Skin epidermis (tissue), 12 donors: Measurements from ENCODE around the gene CCBE1.

Source experiments
- H3K27ac ChIP-seq, 21 experiments: fragments of 200-600 bp; sonication (generic) in 11 of 21; one replicate each; pipeline ENCODE4 v1.5.0; 2020; ENCODE audit warnings: mild to moderate bottlenecking in 3 of 21, inconsistent platforms in 2 of 21, moderate library complexity in 2 of 21
- H3K4me3 ChIP-seq, 7 experiments: fragments of 200-600 bp; sonication (generic) in 2 of 7; one replicate each; pipeline ENCODE4 v1.5.0; 2020; ENCODE audit warnings: inconsistent platforms in 2 of 7, mild to moderate bottlenecking in 2 of 7, moderate library complexity in 1 of 7

The CCBE1 gene

GRCh38 chr18:59560556-59560955 is 136.7 kb downstream of the CCBE1 start:
- H3K4me3 ChIP-seq: no peak overlapping the region
- H3K27ac ChIP-seq: no peak overlapping the region

- Histone ChIP-seq H3K4me3 (no peak overlapping the region), H3K27ac (no peak overlapping the region)
Observed at GRCh38 chr18:59559528-59559927, 137.7 kb downstream of the CCBE1 start.

- Histone ChIP-seq H3K4me3 (no peak overlapping the region), H3K27ac (no peak overlapping the region)
Observed at GRCh38 chr18:59555995-59556659, 141.1 kb downstream of the CCBE1 start.

- Histone ChIP-seq H3K4me3 (no peak overlapping the region), H3K27ac (no peak overlapping the region)
Observed at GRCh38 chr18:59554796-59555335, 142.4 kb downstream of the CCBE1 start.

GRCh38 chr18:59553273-59553870 is 143.9 kb downstream of the CCBE1 start:
- no peak overlapping the region for H3K4me3 ChIP-seq
- H3K27ac ChIP-seq: no peak overlapping the region

- H3K27ac ChIP-seq: no peak overlapping the region
- H3K4me3 ChIP-seq: no peak overlapping the region
Observed at GRCh38 chr18:59551902-59552635, 145.2 kb downstream of the CCBE1 start.

- Histone ChIP-seq H3K4me3 (no peak overlapping the region), H3K27ac (no peak overlapping the region)
Observed at GRCh38 chr18:59550174-59550516, 147.1 kb downstream of the CCBE1 start.

- Histone ChIP-seq H3K4me3 (no peak overlapping the region), H3K27ac (no peak overlapping the region)
Observed at GRCh38 chr18:59549503-59550173, 147.6 kb downstream of the CCBE1 start.

- Histone ChIP-seq H3K27ac (no peak overlapping the region), H3K4me3 (no peak overlapping the region)
Observed at GRCh38 chr18:59547581-59548182, 149.5 kb downstream of the CCBE1 start.

GRCh38 chr18:59546188-59546587 is 151.0 kb downstream of the CCBE1 start:
- H3K4me3 ChIP-seq: no peak overlapping the region
- no peak overlapping the region for H3K27ac ChIP-seq

GRCh38 chr18:59540780-59541179 is 156.4 kb downstream of the CCBE1 start:
- Histone ChIP-seq H3K27ac (no peak overlapping the region), H3K4me3 (no peak overlapping the region)

- Histone ChIP-seq H3K4me3 (no peak overlapping the region), H3K27ac (no peak overlapping the region)
Observed at GRCh38 chr18:59540346-59540745, 156.9 kb downstream of the CCBE1 start.

GRCh38 chr18:59539108-59539507 is 158.1 kb downstream of the CCBE1 start:
- no peak overlapping the region for H3K4me3 ChIP-seq

GRCh38 chr18:59537579-59537978 is 159.6 kb downstream of the CCBE1 start:
- Histone ChIP-seq H3K4me3 (no peak overlapping the region), H3K27ac (no peak overlapping the region)

More at GRCh38 chr18:59539108-59539507, 158.1 kb downstream of the CCBE1 start:
- H3K27ac ChIP-seq: no peak overlapping the region

GRCh38 chr18:59536166-59536565 is 161.1 kb downstream of the CCBE1 start:
- Histone ChIP-seq H3K4me3 (no peak overlapping the region), H3K27ac (no peak overlapping the region)

GRCh38 chr18:59535055-59535454 is 162.2 kb downstream of the CCBE1 start:
- Histone ChIP-seq H3K4me3 (no peak overlapping the region), H3K27ac (no peak overlapping the region)

- Histone ChIP-seq H3K4me3 (no peak overlapping the region), H3K27ac (no peak overlapping the region)
Observed at GRCh38 chr18:59528866-59529265, 168.4 kb downstream of the CCBE1 start.

GRCh38 chr18:59520562-59521355 is 176.5 kb downstream of the CCBE1 start:
- H3K4me3 ChIP-seq: no peak overlapping the region
- no peak overlapping the region for H3K27ac ChIP-seq

GRCh38 chr18:59518705-59519104 is 178.5 kb downstream of the CCBE1 start:
- Histone ChIP-seq H3K4me3 (no peak overlapping the region), H3K27ac (no peak overlapping the region)
